GM21390 (cell line): ENCODE results near the gene RPS14.

Source experiments
- ATAC-seq: cut with Tn5 transposase; IDR thresholded peaks from one replicate; pipeline ENCODE4 v1.9.1; 2021; ENCODE audit not compliant: unreplicated experiment

Gene RPS14

DNA sequence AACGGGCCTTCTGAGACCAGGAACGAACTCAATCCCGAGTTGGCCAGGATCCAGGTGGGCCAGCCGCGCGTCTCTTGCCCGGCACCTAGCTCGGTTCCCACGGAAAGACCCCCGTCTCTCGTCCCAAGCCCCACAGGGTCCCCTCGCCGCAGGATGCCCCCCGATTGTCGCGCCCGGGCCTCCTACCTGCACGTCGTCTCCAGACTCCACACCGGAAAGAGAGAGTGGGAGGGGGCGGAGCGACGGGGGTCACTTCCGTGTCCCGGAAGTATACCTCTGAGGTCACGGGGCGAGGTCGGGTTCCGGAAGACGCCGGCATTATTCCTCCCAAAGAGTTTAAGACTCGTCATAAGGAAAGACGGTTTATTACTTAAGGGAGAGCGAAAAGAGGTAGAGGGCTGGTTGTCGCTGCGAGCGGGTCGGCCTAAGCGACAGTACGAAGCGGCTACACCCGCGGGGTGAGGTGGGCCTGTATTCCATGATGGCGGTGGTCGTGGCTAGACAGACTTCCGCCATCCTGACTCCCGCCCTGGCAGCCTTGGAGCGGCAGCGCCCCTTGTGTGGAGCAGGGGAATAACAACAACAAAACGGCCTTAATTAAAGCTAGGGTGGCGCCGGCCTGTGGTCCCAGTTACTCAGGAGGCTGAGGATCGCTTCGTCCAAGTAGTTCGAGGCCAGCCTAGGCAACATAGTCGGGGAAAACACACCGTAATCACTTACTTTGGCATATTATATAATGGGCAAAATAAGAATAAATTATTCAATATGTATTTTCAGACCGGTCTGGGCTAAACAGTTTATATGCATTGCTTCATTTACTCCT, at the start of gene RPS14:
Gene RPS14 (minus strand): TSS at position 223 of the 823 bp plus-strand sequence. CDS start 2,006 bp downstream, outside the sequence.
- peak; percentile 95 for ATAC-seq

- no peak for ATAC-seq
These were observed 49.4 kb upstream of the RPS14 start for GRCh38 chr5:150498971-150499370.

DNA sequence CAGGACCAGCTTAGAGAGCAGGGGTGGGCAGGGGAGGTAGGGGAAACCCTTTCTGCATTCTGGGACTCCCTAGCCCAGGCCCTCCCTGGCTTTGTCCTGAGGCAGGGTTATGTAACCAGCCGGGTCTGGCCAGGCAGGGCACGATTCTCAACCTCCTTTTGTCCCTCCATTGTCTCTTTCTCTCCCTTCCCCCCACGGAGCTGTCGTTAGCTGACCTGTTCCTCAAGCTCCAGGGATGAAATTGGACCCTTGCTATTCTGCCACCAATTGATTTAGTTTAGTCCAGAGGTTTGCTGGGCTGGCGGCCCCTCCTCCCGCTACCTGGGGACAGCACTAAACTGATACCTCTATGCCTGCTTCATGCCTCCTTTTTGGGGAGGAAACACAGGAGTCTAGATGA, 49.0 kb upstream of the RPS14 start:
- ATAC-seq = no peak

- ATAC-seq = no peak
These were observed 48.4 kb upstream of the RPS14 start for GRCh38 chr5:150497989-150498317.

DNA sequence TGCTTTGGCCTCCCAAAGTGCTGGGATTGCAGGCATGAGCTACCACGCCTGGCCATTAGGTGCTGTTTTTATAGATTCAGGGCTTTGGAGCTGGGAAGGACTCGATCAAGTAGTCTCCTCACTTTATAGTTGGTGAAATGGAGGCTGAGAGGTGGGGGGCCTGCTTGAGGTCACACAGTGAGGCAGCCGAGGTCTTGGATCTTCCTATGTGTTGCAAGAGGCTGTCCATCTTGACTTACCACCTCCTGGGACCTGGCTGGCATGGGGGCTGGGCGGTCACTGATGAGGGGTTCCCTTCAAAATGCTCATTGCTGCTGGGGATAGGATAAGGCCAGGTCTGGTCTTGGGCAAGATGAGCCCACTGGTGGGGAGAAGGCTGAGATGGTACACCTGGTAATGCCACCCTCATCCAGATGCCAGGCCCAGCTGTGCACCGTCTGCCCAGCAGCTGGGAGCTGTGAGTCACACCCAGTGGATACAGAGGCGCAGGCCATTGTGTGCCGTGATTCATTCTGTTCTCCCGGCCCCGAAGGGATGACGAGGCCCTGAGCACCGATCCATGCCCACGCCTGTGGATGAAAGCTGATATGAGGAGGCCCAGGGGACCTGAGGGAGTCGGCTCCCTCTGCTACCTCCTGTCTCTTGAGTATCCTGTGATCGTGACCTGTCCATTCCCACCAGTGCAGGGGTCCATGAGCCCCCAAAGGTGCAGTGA, 47.9 kb upstream of the RPS14 start:
- no peak for ATAC-seq

GRCh38 chr5:150496534-150496933, 47.0 kb upstream of the RPS14 start:
- no peak for ATAC-seq

DNA sequence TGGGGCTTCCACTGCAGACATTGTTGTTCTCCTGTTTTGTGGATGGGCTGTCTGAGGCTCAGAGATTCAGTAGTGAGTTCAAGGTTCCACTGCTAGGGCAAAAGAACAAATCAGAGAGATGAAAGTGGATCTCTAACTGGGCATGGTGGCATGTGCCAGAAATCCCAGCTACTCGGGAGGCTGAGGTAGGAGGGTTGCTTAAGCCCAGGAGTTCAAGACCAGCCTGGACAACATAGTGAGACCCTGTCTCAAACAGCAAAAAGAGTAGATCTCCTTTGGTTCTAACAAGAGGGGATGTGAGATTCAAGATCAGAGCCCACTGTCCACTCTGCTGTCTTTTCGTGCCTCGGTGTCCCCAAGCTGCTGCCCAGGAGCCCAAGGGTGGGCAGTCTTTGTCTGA, 46.6 kb upstream of the RPS14 start:
- ATAC-seq = no peak

- ATAC-seq = no peak
These were observed 43.1 kb upstream of the RPS14 start for GRCh38 chr5:150492621-150493020.

- no peak for ATAC-seq
These were observed 42.3 kb upstream of the RPS14 start for GRCh38 chr5:150491876-150492275.

DNA sequence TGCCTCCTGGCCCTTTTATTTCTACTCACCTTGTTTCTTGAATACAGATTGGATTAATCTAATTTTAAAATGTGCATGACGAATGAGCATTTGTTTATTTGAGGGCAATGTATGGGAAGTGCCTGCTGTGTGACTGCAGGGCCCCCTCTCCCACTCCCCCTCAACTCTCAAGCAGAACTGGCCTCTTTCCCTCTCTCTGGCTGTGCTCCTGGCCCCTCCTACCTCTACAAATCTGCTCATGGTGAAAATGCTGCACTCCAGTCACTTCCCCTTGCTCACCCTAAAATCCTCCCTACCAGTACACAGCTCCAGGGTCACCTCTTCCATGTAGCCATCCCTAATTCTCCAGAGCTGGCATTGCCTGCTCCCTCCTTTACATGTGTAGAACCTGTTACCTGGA, 41.2 kb upstream of the RPS14 start:
- ATAC-seq = no peak

DNA sequence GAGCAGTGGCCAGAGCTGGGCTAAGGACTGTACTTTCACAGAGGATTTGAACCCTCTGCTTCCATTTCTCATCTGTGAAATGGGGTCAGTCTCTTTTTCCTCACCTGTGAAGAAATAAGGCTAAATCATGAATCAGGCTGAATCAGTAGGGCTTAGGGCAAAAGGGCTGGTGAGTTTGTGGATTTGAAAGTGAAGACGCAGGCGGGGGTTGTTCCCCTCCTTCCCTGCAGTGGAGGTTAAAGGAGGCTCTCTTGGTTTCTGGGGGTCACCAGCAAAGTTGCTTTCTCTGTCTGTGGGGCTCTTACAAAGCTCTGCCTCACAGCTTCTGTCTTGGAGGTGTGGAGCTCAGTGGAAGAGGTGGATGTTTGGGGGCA, 40.7 kb upstream of the RPS14 start:
- ATAC-seq = no peak

GRCh38 chr5:150489360-150490295, 40.1 kb upstream of the RPS14 start:
- peak; percentile 86 for ATAC-seq

DNA sequence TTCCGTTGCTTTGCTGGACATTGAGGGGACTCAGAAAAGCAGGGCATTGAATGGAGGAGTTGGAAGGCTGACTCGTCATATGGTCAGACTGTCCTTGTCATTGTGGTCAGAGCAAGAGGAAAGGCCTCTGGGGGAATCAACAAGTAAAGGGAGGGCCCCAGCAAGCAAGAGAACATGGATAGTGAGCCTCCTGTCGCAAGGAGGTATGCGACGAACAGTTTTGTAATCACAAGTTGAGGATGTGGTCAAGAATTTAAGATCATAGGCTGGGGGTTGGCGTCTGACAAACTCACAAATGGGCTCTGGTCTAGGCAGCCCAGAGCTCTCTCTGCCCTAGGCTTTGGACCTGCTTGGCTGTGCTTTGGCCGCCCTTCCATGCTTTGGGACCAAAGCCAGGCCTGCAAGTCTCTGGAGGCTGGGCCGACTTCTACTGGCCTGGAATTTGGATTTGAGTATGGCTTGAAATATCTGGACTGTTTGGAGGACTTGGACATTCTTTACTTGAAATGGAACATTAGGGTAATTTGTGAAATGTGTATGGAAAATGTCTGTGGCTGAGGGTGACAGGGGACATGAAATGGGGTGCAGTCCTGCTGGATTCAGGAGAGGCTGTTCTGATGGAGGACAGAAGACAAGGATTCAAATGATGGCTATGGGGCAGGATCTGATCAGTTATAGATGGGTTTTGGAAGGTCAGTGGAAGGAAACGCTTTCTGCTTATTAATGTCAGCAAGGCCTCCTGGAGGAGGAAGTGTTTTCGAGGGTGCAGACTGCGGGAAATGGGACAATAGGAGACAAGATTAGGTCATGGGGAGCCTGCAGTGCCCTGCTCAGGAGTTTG, 39.2 kb upstream of the RPS14 start:
- no peak for ATAC-seq

- no peak for ATAC-seq
These were observed 37.9 kb upstream of the RPS14 start for GRCh38 chr5:150487199-150488061.

- ATAC-seq = no peak
These were observed 37.1 kb upstream of the RPS14 start for GRCh38 chr5:150486402-150487198.

DNA sequence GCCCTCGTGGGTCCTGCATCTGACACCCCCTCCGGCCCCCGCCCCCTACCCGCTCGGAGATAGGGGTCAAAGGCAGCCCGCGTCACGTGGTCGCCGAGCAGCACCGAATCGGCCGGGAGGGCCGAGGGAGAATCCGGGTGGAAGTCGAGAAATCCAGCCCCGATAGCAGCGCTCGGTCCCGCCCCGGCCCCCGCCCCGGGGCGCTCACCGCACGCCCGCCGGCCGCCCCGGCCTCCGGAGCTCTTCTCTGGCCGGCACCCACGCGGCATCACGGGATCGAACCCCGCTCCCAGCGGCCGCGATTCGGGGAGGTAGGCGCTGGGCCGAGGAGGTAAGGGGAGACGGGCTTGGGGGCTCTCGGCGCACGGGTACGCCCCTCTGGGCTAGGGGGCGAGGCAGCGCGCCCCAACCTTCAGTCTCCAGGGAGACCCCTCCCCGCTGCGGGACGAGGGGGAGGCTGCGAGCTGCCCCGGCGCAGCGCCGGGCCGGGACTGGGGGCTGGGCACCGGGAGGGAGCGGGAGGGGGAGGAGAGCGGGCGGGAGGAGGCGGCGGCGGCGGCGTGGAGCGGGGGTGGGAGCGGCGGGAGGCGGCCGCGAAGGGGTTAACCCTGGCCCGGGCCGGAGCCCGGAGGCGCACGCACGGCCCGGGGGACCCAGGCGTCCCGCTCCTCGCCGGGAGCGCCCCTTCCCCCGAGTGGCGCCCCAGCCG, 36.3 kb upstream of the RPS14 start:
- ATAC-seq = no peak

GRCh38 chr5:150484964-150485692, 35.6 kb upstream of the RPS14 start:
- ATAC-seq = no peak
